A673 (cell line): Measurements from ENCODE around the gene GRPEL2.

Source experiments
- EZH2 ChIP-seq: fragments of 200-600 bp; sonication (generic); IDR thresholded peaks from 2 replicates; pipeline ENCODE4 v1.6.1; 2017; ENCODE audit warnings: borderline replicate concordance, low read depth, mild to moderate bottlenecking, mixed read lengths, antibody characterized with exemption, low read length; ENCODE audit not compliant: poor library complexity, severe bottlenecking
- TF ChIP-seq, protein P1 (sequence below): fragments of 300-800, 200-600 bp; sonication (generic); conservative IDR thresholded peaks from 2 replicates; pipeline ENCODE4 v1.5.1; 2017; ENCODE audit warnings: low read depth, mild to moderate bottlenecking, antibody characterized with exemption, low read length, moderate library complexity, mixed read lengths

DNA sequence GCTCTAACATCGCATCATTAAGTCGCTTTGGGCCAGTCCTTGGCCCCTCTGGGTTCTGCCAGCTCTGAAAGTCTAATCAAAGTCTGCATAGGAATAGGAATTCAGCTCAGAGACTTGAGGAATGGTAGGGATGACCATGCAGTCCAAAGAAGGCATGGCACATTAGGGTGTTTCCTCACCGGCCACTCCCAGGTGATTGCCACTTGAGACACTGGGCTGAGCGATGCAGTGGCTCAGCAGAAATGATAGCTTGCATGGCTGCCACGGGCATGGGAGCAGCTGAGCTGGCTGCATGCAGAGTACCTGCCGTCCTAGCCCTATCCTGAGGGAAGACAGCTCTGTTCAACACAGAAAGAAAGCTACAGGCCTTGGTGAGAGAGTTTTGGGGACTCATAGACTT lies 44.9 kb upstream of the GRPEL2 start:
- TF ChIP-seq, protein P1, sequence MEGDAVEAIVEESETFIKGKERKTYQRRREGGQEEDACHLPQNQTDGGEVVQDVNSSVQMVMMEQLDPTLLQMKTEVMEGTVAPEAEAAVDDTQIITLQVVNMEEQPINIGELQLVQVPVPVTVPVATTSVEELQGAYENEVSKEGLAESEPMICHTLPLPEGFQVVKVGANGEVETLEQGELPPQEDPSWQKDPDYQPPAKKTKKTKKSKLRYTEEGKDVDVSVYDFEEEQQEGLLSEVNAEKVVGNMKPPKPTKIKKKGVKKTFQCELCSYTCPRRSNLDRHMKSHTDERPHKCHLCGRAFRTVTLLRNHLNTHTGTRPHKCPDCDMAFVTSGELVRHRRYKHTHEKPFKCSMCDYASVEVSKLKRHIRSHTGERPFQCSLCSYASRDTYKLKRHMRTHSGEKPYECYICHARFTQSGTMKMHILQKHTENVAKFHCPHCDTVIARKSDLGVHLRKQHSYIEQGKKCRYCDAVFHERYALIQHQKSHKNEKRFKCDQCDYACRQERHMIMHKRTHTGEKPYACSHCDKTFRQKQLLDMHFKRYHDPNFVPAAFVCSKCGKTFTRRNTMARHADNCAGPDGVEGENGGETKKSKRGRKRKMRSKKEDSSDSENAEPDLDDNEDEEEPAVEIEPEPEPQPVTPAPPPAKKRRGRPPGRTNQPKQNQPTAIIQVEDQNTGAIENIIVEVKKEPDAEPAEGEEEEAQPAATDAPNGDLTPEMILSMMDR = no peak
- no peak for TF ChIP-seq EZH2
